ENCODE data around the gene TXNDC5.

TXNDC5 gene

DNA sequence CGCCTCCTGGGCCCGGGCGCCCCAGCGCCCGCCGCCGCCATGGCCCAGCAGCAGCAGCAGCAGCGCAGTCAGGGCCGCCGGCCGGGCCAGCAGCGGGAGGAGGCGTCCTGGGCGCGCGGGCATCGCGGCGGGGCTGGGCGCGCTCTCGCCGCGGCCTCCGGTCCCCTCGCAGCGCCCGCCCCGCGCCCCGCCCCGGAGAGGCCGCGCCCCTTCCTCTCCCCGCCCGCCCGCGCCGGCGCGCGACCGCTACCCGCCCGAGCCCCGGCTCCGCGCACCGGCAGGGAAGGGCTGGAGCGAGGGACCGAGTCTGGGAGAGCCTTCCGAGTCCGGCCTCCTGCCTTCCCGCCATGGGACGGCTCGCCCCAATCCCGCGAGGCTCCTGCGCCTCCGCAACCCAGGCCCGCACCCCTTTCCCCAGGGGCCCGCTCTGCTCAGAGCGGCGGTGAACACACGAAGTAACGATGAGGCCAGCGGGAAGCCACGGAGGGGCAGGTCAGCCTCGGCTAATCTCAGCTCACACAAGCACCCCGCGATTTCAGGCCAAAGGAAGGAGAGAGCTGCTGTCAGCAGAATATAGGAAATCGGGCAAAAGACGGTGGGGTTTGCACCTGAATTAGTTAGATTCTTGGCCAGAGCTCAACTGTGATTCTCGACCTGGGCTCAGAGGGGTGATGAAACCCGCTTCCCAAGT, at the start of gene TXNDC5:
Gene TXNDC5 (minus strand): TSS at position 135 of the 691 bp plus-strand sequence. CDS start 12 bp downstream, at position 123.
- DNase-seq = peak; percentile 79

DNA sequence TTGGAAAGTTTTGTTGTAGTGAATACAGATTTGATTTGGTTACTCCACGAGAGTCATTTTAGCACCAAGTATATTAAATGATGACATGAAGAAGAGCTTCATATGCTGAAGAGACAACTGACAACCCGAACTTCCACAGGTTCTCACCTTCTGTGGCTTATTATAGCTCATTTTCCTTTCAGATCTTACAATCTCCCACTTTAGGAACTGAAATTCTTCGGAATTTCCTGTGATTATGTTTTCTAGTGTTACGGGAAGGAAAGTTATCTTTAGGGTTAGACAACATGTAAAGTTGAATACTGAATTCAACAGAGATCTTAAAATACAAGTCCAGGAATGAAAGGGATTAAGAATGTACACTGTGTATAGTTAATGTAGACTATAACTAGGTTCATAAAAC, 49.6 kb upstream of the TXNDC5 start:
- DNase-seq = no peak

DNA sequence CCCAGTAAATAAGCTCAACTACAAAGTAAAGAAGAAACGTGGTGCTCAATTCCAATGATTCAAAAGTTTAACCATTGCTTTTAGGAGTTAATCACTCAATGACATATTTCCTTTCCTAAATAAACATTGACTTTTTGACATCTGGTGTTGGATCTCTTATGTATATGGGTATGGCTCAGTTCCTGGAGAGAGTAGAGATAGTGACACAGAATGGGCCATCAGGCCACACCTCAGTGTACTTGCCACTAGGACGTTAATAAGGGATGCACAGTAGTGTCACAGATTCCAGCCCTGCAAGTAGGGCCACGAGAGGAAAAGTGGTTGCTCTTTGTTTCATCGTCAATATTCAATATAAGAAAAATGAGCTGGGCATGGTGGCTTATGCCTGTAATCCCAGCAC, 48.9 kb upstream of the TXNDC5 start:
- DNase-seq = no peak

DNA sequence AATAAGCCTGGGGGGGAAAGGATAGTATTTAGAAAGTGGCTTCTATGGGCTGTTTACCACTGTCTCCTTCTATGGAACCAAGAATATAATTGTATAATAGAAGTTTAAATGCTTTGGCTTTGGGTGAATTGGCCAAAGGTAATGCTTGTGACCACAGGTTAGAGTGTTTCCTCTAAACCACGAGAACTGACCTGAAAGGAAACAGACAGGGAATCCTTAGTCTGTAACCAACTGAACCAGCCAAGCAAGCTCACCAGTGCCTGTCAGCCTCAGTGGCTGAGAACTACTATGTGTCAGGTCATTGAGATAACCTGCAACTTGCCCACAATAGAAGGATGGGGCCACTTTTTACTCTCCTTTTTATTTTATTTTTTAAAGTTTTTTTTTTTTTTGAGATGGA, 47.9 kb upstream of the TXNDC5 start:
- DNase-seq = no peak

DNA sequence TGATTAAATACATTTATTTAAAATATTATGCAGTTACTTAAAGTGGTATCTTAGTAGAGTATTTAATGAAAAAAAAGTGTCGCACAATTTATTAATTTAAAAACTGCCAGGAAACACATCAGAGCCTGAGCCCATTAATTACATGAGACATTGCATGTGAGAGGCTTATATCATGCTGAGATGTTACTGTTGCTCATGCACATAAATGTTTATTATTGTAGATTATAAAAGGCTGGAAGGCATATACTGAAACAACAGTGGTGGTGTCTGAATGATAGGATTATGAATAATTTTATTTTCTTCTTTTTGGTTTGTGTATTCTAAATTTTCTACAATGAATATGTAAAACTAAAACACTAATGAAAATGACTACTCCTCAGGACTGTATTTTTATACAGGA, 45.7 kb upstream of the TXNDC5 start:
- no peak for DNase-seq

DNA sequence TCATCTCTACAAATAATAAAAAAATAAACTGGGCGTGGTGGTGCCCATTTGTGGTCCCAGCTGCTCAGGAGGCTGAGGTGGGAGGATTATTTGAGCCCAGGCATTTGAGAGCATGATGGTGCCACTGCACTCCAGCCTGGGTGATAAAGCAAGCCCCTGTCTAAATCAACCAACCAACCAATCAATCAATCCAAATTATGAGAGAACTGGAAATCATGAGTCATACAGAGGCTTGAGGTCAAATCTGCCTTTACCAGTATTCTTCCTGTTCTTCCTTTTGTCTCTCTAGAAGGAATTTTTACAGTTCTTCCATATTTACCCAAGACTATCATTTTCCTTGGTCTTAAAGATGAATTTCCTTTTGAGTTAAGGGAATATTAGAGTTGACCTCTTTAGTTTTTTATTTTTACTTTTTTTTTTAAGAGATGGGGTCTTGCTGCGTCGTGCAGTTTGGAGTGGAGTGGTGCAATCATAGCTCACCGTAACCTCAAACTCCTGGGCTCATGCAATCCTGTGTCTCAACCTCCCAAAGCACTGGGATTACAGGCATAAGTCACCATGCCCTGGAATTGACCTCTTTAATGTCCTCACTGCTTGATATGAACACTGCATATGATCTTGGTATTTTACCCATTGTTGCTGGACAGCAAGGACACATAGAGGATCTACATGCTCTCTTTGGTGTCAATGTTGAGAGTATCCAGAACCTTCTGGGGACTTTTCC, 44.1 kb upstream of the TXNDC5 start:
- no peak for DNase-seq

DNA sequence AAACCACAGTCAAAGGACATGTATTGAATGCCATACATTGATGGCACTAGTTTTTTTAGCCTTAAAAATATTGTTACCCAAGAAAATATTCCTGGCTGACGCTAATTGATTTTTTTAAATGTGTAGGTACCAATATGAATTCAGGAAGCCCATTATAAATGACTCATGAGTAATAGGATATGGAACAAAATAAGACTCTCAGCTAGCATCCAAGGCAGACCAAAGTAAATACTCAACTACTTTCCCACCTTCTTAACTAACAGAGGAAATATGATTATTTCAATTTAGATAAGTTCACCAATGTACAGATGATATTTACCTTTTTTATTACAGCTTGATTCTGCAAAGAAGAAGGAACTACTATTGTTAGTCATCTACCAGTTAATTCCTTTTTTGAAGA, 43.2 kb upstream of the TXNDC5 start:
- no peak for DNase-seq

DNA sequence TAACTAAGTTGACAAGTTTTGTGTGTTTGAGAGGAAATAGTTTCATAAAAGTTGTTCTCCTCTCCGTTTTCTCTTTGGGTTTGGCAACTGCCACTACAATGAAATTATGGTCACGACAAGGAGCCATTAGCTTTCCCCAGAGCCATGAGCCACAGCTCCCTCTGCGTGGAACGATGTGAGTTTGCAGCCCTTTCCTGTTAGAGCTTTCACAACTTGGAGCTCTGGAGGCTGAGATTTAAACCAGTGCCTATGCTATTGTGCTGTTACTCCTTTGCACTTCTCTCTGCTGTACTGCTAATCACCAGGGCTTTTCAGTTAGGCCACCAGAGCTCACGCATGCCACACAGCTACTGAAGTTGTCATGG, 29.3 kb upstream of the TXNDC5 start:
- no peak for DNase-seq

DNA sequence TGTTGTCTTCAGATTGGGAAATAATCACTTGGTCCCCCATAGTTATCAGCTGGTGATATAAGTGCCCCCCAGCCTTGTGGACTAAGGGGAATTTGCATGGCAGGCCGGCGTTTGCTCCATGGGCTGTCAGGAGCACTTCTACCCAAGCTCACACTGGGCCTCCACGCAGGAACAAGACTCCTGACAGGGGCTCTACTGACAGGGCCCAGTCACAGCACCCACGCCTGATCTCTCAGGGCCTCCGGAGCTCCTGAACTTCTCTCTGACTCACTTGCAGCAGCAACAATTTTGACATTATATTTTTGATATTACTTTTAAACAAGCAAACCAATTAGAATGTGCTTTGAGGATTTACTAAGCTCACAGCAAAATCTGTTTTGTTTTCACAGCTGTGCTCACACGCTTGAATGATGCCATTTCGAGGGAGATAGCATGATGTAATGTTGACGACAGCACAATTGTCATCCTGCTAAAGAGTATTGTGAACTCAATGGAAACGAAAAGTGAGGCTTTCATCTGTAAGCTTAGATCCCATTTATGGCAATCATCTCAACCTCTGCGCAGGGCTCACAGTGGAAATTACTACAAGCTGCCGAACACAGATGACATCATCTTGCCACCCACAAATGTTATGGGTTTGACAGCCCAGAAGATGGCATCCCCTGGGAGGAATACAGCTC, 28.7 kb upstream of the TXNDC5 start:
- no peak for DNase-seq

DNA sequence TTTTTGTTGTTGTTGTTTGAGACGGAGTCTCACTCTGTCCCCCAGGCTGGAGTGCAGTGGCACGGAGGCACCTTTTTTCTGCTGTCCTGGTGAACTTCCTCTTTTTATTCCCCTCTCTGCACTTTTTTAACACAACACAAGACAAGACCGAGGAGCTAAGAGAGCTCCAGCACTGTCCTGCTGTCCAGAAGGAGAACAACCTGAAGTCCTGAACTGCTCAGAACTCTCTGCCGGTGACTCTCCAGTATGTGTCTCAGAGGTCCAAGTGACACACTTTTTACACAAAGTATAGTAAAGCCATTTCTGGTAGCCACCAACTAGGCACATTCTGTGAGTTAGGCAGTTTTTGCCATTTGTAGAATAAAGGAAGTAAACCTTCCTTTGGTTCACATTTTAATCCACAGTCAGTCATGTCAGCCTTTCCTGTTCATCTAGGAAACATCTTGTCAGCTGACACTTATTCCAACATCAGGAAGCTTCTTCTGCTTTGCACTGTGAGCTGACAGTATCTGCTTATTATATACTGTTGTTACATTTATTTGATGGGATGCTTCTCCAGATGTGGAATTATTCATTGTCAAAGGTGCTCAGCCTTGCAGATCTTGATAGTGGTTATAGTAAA, 28.1 kb upstream of the TXNDC5 start:
- DNase-seq = no peak

DNA sequence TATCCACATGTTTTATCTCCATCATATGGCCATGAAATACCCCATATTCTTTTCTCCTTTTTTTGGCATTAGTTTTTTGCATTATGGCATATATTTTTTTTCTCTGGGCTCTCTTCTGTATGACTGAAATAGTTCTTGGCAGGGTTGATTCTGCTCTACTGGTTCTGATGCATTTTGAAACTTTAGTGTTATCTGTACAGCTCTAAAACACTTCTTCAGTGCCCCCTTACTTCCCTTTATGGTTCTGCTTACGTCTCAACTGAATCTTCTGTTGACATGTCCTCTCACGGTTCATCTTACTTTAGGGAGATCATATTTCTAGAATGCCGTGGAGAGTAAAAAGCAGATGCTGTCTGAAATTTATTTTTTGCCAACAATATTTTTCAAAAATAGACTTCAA, 23.2 kb upstream of the TXNDC5 start:
- DNase-seq = no peak

DNA sequence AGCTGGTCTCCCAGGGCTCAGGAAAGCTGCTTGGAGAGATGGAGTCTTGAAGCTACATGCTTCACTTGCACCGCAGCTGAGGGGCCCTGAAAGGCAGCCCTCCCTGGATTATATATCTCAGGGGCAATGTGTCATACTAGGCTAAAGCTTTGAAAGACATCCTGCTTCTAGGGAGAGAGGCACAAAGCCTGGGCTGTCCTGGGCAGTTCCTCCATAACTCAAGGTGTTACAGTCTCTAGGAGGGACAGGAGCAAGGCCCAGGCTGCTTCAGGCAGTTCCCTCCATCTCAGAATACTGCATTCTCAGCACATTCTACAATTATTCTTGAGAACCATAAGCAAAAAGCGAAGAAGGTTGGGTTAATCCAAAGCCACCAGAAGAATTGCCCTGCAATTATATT, 22.0 kb upstream of the TXNDC5 start:
- DNase-seq = no peak

DNA sequence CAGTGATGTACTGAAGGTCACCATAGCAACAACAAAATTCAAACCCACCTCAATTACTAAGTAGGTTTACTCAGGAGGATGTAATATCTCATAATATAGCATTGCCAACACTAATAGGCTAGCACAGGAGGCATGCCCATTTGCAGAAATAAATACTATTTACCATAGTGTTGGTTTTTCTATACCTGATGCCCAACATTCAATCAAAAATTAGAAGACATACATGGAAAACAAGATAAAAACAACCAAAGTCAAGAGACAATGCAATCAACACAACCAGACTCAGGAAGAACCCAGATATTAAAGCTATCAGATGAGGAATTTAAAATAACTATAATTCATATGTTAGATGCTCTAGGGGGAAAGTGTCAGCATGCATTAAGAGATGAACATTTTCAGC, 14.3 kb upstream of the TXNDC5 start:
- DNase-seq = no peak

DNA sequence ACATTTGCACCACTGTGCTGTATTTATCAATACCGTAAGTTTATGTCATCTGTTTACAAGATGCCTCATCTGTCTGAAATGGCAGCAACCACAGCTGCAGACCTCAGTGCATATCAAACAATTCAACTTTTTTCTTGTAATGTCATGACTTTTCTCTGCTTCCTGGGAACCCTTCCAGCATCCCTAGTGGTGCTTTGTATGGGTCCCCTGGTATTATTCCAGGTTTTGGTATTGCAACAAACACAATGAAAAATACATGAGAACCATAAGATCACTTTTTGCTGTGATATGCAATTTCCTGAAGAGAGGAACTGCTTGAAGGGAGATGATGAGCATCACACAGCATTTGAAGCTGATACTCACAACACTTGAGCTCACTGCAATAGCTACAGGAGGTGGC, 12.0 kb upstream of the TXNDC5 start:
- DNase-seq = no peak

DNA sequence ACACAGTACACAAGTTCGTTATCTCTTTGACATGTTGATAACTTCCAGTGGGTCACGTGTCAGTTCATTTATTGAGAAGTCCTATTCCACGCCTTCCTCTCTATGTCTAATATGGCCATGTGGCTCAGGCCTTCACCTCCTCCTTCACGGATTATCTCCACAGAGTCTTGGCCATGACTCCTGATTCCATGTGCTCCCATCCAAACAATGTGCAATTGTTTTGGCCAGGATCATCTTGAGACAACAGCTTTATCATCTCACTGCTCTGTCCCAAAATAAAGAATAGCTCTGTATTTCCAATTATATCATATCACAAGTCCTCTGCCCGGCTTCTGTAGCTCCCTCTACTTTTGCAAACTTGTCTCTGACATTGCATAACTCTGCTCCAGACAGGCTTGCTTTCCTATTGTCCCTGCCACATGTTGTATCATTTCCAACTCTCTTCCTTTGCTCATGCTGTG, 11.1 kb upstream of the TXNDC5 start:
- DNase-seq = no peak

DNA sequence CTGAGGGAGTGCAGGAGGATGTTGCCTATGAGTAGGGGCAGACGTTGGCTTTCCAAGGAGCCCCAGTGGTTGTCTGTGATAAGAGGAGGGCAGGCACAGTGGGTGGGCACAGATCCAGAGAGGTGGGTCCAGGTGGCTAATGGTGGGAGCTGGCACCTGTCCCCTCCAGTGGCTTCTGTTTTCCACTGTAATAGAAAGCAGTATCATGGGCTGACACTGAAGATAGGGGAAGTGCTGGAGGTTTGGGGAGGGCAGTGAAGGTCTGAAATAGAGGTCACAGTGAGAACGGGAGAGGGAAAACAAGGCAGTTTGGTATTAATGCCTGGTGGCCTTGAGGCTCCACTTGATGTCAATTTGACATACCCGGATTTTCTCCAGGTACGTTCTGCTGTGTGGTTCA, 10.5 kb upstream of the TXNDC5 start:
- DNase-seq = no peak

DNA sequence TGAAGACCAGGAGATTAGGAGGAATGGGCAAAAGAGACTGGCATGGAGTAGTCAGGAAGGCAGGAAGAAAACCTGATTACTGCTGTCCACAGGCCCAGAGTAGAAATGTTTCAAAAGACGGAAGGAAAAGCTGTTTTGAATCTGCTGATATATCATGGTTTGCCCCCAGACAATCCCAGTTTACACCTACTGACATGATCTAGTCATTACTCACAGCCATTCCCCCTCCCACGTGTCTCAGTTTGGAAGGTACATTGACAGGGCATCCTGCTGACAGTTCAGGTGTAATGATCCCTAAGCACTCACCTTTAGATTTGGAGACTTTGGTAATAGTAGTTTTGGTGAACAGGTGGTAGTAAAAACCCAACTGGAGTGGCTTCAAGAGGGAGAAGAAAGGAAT, 9.8 kb upstream of the TXNDC5 start:
- DNase-seq = no peak

DNA sequence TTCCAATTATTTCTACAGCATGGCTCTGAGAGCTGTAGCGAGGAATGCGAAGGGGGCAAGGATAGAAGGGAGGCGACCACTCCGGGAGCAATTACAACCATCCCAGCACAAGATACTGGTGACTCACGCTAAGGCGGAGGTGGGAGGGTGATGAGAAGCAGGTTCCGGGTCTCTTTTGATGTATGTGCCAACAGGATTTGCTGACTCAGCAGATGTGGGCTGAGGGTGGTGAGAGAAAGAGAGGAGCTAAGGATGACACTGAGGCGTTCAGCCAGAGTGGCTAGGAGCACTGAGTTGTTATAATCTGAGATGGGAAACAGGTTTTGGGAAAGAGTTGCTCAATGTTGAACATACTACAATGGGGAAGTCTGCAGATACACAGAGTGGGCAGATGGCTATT, 9.3 kb upstream of the TXNDC5 start:
- peak; percentile 49 for DNase-seq

DNA sequence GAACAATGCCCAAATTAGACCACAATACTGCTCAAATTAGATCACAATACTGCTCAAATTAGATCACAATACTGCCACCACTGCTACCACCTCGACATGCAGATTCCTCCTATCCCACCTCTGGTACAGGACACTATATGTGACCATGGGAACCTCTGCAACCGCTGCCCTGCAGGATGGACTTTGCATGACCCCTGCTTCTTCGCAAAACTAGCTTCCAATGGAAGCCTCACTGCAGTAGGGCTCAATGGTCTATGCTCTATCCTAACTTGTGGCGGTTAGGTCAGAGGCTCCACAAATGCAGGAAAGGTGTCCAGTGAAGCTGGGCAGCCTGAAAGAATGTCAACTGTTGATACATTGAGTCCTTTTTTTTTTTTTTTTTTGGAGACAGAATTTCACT, 7.8 kb upstream of the TXNDC5 start:
- no peak for DNase-seq

DNA sequence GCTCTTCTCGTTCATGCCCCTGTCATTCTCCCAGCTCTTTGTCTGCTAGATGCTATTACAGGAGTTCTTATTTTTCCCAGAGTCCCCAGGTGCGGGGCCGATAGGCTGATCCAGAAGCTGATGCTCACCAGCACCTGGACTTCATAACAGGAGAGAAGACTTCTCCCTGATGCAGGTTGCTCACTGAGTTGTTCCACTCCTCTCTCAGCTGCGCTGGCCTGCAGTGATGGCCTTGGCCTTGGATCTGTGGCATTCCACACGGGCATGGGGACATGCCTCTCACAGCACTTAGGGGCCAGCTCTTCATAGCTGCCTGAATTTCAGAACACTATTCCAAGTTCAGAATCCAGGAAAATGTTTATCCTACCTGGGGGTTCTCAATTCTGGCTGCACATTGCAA, 7.1 kb upstream of the TXNDC5 start:
- DNase-seq = no peak

DNA sequence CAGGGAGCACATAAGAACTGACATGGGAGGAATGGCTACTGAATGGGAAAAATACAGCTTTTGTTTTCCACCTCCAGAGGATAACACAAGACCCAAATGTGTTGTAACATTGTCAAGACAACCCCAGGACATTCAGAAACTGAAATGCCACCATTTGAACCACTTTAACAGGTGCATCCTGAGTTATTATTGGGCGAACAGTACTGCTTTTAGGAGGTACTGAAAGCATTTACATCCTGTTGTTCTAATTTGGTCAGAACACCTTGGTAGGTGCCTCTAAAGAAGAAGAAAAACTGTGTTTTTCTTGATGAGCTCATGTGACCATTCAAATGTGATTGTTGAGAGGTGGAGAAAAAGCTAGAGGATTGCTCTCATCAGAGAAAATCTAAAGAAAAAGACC, 6.4 kb upstream of the TXNDC5 start:
- DNase-seq = no peak

DNA sequence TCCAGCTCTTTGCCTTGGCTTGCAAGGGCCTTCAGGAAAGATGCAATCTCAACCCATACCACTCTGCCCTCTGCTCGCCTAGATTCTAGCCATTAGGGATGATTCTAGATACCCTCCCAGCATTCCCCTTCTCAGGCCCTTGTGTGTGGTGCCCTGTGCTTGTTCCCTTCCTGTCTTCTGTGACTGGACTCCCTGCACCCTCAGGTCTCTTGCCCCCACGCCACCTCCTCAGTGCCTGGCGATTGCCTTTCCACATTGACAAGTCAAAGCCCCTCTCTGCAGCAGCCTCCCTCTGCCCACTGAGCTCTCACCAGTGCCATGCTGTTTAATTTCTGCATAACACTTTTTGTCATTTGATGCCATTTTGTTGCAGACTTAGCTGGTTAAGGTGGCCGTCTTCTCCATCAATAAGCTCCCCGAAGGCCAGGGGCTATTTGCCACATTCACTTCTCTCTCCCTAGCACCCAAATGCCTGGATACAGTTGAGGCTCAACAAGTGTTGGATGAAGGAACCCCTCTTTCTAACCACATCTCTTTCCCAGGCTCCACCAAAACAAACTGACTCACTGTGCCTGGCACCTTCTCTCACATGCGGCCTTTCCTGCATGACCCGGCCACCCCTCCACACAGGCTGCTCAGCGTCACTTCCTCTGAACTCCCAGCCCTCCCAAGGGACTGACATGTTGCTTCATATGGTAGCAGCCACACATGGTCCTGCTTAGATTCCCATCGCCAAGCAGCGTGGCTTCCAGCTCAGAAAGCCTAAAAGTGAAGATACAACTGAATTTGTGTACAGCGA, 4.6 kb upstream of the TXNDC5 start:
- no peak for DNase-seq

DNA sequence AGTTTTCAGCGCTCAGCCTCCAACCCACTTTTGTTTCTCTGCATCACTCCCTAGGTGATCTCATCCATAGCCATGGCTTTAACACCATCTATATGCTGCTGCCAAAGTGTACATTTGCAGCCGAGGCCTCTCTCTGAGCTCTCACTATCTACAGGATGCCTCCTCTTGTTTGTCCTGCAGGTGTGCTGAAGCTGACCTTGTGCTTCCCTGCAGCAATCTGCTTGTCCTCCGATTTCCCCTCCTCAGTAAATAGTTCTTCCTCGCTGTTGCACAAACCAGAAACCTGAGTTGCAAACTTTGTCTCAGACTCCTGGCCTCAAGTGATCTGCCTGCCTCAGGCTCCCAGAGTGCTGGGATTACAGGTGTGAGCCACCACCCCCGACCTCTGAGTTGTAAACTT, 3.7 kb upstream of the TXNDC5 start:
- DNase-seq = no peak

Data from stimulated activated CD4-positive, alpha-beta T cell treated with anti-CD3 and anti-CD28 coated beads, Interleukin-4, amount 100 ng/mL, for 1 hour (primary cell).